Endothelial cell of hepatic sinusoid (primary cell): ENCODE data around the gene KLF16.

Experiments used
- in situ Hi-C: cut with HindIII; loops from 2 replicates; pipeline ENCODE4 v1.10.0; 2017; ENCODE audit warnings: low sequenced_read_pairs

KLF16 gene

DNA sequence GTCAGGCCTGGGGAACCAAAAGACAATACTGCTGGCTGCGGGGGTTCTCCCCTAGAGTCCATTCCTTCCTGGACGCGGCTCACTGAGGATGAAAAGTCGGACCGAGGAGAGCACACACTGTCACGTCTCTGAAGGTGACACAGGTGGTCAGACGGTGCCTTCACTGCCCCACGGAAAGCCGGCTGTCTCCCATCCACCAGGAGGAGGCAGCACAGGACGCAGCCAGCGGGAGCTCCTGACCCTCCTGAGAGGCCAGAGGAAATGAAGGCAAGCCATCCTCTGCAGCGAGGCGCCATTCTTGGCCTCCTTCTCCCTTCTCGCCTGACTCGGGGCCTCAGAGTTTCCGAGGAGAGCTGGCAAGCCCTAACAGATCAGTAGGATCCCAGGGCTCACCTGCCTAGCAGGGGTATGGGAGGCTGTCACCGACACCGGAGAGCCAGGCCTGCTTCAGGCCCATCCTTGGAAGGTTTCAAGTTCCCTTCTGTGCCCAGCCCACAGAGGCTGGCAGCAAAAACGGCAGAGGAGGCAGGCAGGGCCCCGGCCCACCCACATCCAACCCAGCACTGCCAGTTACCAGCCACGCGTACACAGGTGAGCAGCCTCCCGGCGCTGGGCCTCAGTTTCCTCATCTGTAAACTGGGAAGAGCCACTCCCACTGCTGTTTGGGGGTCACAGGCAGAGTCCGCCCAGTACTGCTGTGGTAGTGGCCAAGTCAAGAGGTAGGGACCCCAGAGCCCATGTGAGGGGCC, 19.6 kb downstream of the KLF16 start:
- in situ Hi-C loops: no loop called here

DNA sequence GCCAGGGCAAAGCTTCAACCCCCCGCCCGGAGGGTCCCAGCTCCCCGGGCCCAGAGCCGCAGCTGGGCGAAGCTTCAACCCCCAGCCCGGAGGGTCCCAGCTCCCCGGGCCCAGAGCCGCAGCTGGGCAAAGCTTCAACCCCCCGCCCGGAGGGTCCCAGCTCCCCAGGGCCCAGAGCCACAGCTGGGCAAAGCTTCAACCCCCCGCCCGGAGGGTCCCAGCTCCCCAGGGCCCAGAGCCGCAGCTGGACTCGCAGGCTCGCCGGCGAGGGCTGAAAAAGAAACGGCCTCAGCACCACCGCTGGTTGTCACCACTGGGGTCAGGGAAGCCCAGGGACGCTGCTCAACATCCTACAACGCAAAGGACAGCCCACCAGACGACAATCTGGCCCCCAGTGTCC, 20.3 kb downstream of the KLF16 start:
- in situ Hi-C loops: no loop called here

DNA sequence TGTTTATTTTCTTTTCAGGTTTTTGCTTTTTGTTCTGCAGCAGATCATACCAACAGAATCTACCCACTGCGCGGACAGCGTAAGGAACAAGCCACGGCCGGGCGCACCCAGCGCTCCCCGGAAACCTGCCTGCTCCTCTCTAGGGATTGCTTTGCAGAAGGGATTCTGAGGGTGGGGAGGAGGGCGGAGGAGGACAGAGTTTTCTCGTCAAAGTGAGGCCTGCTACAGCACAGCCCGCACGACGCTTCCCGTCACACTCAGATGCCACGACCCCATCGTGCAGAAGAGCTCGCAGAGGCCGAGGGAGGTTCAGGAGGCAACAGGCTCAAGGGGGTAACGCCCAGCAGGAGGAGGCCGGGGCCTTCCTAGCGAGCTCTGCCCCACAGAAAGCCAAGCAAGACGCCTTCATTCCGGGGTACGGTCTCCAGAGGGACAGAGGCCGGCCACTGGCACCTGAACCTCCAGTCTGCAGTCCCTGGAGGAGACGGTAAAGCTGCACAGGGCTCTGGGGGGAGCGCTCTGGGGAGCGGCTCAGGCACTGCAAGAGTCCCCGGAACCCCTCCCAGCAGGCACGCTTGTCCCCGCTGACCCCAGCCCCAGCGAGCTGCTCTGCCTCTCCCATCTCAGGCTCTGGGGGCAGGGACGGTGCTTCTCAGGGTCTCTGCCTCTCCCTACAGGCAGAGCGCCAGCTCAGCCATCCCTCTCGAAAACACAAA, 22.0 kb downstream of the KLF16 start:
- in situ Hi-C loops: no loop called here

DNA sequence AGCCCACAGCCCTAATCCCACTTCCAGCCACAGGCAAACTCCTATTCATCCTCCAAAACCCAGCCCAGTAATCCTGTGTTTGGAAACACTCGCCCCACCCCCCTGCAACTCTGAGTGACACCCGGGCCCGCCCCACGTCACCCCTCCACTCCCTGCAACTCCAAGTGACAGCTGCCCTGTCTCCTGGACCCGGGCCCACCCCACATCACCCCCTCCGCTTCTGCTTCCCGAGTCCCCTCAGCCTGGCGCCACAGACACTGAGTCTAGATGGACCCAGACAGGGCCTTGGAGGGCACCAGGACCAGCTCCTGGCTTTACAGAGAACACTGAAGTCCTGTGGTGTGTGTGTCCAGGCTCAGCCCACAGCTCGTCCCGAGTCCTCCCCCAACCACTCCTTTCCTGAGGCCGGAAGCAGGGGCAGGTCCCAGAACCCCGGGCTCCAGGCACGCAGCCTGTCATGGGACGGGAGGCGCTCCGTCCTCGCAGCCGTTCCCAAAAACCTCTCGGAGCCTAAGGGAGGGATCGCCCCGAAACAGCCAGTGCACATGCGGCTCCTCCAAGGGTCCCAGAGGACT, 22.8 kb downstream of the KLF16 start:
- in situ Hi-C loops: no loop called here

DNA sequence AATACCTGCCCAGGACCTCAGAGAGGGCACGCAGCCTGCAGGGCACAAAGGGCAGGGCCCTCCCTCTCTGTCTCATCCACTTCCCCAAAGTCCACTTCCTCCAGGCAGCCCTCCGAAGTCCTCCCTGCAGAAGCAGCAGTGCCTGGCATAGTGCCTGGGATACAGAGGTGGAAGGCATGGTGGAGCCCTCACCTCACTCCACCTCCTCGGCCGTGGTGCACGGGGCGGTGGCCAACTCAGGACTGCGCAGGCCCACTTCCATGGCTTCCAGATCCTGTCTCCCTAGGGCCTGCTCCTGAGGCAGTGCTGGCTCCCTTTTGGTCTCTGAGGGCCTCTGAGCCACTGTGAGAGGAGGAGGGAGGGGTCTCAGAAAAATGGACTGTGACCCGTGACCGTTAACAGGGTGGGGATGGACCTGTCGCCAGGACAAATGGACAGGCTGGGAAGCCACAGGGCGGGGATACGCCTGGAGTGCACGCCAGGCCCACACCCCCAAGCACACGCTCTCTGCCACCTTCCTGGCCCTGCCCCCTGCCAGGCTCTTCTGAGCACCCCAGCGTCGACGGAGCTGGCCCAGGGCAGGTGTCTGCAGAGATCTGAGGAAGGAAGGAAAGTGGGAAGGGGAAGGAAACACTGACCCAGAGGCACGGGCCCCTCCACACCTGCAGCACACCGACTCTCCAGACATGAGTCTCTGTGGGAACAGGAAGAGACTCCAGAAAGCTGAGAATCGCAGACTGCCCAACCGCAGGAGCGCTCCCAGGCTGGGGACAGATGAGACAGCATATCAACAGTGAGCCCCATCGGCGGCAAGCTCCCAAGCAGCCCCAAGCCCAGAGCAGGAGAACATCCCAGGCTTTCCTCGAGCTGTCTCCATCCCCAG, 23.5 kb downstream of the KLF16 start:
- in situ Hi-C loops: no loop called here

DNA sequence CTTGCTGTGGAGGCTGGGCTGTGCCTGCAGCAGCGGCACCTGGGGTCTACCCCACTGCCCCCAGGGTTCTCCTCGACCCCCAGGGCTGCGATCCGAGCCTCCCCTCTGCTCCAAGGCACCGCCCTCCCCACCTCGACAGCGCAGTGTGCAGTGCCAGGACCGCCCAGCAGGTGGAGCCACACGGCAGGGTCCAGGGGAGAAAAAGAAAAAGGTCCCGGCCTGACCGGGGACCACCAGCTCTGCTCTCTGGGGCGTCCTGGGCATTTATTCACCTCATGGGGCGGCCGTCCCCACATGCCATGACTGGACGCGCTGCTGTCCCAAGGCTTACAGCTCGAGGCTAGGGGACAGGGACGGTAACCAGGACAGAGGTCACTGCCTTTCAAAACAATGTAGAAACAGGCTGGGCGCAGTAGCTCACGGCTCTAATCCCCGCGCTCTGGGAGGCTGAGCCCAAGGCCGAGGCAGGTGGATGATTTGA, 25.7 kb downstream of the KLF16 start:
- in situ Hi-C loops: no loop called here

DNA sequence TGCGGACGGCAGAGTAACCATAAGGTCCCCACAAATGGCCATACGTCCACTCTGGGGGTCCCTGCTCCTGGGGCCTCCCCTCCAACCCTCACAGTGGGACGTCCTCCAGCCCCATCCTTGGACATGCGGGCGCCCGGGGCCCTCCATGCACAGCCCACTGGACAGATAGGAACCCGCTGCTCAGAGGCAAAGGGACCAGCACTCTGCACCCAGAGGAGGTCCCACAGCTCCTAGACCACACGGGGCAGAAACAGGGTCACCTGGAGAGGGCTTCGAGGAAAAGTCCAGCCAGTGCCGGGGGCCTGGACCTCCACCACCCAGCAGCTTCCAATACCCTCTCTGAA, 26.2 kb downstream of the KLF16 start:
- in situ Hi-C loops: no loop called here

DNA sequence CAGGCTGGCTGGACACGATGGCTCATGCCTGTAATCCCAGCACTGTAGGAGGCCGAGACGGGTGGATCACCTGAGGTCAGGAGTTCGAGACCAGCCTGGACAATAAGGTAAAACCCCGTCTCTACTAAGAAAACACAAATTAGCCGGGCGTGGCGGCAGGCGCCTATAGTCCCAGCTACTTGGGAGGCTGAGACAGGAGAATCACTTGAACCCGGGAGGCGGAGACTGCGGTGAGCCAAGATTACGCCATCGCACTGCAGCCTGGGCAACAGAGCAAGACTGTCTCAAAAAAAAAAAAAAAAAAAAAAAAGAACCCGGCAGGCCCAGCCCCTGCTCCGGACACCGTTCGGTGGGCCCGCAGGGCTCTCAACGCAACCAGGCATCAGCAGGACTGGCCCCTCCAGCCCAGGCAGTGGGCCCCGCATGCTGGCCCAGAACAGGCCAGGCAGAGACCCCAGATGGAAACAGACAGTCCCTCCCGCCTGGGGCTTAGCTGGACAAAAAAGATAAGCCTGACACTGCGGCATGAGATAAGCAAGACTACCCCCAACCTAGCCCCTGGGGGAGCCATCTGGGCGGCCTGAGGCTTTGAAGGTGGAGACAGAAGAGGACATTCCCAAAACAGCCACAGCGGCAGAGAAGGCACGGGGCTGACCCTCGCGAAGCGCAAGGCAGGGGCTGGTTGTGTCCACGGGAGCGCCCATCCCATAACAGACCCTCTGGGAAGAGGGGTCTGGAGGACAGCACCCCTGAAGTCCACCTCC, 26.7 kb downstream of the KLF16 start:
- in situ Hi-C loops: no loop called here

DNA sequence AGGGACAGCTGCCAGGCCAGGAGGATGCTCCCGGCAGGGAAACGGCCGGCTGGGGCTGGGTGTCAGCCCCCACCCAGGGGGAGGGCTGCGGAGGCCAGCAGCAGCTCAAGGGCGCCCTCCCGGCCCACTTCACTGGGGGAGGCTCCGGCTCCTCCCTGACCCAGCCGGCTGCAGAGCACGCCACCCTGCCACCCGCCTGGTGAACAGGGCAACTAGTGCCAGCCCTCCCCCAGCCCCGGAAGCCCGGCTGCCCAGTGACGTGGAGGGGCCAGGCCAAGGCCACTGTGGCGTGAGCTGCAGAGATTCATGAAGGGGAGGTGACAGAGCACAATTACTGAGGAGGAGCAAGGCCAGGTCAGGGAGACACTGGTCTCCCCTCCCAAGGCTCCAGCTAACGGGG, 29.8 kb downstream of the KLF16 start:
- in situ Hi-C loops: no loop called here

DNA sequence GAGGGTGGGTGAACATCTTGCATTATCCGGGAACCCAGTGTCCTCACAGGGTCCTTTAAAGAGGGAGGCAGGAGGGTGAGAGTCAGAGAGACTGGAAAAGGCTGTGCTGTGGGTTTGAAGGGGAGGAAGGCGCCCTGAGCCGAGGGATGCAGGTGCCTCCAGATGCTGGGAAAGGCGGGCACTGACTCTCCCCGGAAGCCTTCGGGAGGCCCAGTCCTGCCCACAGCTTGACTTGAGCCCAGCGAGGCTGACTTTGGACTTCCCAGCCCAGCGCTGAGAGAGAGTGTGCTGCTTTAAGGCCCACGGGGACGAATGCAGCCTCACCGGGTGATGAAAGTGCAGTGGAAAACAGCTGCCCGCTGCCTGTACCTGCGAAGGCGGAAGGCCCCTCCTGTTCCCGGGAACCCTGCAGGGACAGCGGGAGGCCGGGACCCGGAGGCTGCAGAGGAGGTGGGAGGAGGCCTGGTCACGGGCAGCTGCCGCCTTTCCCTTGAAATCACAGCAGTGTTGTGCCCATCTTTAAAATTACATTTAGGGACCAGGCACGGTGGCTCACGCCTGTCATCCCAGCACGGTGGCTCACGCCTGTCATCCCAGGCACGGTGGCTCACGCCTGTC, 31.2 kb downstream of the KLF16 start:
- in situ Hi-C loops: no loop called here

DNA sequence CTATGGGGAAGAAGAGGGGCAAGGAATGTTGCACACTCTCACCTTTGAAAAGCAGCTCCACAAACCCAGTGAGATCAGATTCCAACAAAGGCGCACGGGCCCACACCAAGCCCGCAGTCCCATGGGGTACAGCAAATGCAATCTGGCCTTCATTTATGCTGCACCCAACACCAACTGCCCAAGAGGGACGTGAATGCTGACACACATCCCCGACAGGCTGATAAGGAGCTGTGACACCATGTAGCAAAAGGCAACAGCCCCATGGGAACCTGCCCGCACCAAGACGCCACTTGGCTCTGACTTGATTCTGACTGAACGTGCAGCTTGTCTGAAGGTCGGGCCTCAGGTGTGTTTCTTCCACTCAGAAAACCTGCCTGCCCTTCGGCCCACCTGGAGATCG, 32.4 kb downstream of the KLF16 start:
- in situ Hi-C loops: no loop called here

DNA sequence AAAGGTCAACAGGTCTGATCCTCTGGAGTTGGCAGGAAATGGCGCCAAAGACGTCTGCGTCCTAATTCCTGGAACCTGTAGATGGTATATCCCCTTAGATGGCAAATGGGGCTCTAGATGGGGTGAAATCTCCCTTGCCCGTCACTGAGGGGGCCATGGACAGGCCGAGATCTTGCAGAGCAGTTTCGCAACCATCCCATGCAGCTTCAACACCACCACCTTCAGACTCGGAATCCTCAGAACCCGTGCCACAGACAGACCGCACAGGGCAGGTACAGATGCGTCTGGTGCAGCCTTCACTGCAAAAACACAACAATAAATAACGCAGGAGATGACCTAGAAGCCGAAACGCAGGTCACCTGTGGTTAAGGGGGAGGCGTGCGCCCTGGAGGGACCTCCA, 32.8 kb downstream of the KLF16 start:
- in situ Hi-C loops: no loop called here

DNA sequence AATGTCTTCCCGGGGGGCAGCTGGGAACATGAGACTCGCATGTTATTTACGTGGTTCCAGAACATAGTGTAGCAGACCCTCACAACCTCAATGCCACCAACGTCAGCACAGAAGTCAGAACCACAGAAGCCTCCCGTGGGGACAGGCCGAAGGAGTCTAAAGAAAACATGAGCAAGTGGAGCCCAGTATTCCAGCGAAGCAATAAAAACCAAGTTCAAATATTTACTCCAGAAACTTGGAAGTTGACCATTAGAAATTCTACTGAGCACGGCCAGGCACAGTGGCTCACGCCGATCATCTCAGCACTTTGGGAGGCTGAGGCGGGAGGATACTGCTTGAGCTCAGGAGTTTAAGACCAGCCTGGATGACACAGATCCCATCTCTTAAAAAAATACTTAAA, 33.4 kb downstream of the KLF16 start:
- in situ Hi-C loops: no loop called here

DNA sequence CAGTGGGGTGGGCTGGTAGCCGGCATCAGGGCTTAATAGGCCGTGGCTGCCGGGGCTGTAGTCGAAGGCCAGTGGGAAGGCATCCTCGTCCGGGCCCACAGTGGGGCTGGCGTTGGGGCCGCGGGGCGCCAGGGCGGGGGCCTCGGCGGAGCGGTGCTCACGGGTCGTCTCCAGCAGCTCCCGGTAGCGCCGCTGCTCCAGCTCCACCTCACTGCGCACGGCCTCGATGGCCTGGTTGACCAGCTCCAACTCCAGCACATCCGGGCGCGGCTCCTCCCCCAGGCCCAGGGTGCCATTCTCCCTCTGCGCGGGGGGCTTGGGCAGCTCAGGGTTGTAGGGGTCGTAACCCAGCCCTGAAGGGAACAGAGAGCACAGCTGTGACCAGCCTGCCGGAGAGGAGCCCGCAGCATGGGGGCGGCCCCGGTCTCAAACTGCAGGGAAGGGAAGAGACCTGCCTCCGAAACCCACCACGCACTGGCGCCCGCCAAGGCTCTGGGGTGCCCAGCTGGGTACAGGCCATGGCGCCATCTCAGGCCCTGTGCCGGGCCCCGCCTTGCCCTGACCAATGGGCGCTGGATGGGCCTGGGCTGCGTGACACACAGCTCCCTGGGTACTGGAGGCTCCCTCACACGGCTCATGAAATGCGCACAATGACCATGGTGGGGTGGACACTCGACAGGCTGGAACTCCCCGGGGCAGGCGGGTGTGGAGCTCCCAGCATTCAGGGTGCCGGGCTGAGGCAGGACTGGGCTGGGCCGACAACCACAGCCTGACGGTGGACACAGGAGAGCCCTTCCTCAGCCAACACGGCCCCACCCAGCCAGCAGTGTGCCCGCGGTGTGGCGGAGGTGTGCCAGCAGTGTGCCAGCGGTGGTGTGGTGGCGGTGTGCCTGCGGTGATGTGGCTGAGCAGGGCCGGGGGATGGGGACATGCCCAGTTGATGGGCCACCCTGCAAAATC, 34.8 kb downstream of the KLF16 start:
- in situ Hi-C loops: no loop called here

DNA sequence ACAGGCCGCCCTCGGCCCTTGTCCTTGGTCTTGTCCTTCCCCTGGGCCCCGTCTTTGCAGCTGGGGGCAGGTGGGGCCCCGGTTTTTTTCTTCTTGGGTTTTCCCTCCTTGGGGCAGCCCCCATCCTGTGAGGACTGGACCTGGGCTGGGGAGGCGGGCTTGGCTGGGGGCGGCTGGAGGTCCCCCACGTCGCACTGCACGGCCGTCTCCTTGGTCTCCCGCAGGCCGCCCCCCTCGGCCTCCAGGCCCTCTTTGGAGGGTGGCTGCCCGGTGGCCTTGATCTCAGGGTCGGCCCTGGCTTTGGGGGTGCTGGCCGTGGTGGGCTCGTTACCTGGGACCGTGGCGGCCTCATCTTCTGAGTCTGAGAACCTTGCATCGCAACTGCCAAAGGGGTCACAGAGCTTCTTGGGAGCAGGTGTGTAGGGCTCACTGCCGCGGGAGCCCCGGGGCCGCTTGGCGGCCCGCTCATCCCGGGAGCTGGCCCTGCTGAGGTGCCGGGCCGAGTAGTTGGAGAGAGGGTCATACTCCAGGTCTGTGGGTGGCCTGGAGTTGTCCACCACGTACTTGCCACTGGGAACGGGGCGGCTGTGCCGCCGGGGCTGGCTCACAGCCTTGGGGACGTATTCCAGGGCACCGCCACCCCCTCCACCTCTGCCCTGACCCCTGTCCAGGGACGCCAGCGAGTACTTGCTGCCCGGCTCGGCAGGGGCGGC, 35.7 kb downstream of the KLF16 start:
- in situ Hi-C loops: no loop called here

DNA sequence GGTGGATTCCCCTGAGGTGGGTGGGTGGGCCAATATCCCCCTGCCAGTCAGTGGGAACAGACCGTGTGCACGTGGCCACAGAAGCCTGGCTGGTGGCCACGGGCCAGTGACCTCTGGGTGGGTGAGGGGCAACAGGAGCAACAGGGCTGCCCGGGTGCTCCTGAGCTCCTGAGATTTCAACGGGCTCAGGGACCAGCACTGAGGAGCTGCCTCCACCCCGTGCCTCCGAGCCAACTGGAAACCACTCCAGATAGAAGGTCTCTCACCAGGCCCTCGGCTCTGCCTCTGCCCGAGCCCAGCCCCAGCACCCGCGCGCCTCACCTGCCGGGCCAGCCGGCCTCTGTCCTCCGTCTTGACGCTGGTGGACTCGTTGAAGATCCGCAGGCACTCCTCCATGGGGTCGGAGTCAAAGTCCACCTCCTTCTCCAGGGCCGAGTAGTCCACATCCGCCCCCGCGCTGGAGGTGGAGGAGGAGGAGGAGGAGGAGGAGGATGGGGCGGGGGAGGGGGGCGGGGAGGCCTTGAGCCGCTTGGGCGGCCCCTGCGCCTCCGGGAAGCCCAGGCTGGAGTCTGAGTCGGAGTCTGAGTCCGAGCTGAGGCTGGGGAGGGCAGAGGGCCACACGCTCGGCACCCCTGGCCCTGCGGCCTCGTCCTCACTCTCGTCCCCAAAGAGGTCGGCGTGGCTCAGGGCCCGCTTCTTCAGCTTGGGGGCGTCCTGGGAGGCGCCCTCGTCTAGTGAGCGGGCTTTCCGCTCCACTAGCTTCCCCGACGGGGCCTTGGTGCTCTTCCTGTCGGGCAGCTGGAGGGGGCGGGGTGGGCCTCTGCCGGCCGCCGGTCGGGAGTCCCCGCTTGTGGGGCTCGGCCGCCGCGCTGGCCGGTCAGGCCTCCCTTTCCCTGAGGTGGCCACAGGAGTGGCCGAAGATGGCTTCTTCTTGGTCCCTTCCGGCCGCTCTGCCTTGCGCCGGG, 36.5 kb downstream of the KLF16 start:
- in situ Hi-C loops: no loop called here

DNA sequence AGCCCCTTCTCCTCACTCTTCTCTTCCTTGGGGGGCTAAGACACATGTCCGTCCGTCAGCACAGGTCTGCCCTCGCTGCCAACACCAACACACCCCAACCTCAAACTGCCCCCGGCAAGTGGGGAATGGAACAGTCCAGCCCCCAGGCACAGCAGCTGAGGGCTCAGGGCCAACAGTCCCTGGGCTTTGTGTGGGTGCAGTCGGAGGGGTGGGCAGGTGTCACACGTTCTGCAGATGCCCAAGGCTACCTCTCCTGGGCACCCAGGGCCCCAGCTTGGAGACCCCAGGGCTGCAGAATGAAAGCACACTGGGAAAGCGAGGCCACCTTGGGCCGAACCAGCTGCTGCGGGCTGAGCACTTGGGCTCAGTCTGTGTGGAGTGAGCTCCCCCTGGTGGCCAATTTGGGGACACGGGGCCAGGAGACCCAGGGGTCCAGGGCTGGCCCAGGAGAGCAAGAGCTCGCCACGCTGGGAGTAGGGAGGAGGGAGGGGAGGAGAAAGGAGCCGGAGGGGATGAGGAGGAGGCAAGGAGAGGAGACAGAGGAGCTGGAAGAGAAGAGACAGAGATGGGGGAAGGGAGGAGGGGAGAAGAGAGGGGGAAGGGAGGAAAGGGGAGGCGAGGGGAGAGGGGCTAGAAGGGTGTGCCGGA, 37.3 kb downstream of the KLF16 start:
- in situ Hi-C loops: no loop called here
